ENCODE results near the gene PEX12. TPM values are rescaled to one million over a fixed set of nuclear protein-coding genes. Genes with fewer than 3 reads are reported as not detected.
"Not testable (repeated sequence)": the region's sequence is repeated elsewhere in the genome, so short reads cannot be mapped to it uniquely, and the experiment has no call there.

PEX12 gene
- total RNA-seq (2014; rRNA removed; shearing (Covaris generic)) = 11.1 and 13.7 TPM in 2 replicates

DNA sequence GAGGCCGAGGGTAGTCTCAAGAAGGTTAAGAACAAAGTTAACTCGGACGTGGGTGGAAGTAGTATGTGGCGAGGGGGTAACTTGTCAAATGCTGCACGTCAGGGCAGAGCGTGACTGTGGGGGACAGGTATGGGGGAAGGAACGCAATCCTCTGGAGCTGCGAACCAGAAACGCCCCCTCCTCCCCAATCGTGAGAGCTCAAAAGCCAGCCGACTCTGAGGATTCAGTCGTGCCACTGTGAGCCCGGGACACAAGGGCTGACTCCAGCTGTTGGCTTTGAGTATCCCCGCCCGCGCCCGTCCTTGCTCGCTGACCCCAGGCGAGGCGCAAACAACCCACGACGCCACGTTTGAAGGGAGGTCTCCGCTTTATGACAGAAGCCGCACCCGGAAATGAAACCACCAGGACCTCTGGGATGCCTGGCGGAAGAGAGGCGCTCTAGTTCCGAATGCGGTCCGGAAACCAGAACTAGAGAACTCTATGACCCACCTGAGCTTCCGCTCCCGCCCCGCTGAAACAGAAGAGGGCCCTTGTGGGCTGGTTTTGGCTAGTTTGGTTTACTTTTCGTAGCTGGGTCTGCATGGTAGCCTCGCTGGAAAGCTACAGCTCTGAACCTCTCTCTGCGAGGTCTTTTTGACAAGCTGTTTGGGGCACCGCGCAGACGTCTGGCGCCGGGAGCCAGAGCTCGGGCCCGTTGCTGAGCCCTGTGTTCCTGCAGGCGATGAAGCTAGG lies at the start of gene PEX12:
PEX12 (minus strand) TSS at position 375 of the 732 bp plus-strand sequence. CDS start 550 bp downstream, outside the sequence.
- peak; percentile 88 for DNase-seq (ENCODE audit: low spot score)

DNA sequence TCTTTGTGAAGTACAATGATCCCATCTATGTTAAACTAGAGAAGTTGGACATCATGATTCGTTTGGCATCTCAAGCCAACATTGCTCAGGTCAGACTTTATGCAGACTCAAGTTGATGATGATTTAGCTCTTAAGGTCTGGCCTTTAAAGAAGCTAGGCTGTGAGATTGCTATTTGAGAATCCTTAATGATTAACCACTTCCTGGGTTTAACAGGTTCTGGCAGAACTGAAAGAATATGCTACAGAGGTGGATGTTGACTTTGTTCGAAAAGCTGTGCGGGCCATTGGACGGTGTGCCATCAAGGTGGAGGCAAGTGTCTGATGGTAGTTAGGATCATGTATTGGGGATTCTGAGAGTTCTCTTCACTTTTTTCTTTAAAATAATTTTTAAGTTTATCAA lies 49.0 kb upstream of the PEX12 start:
- no peak for DNase-seq (ENCODE audit: low spot score)

DNA sequence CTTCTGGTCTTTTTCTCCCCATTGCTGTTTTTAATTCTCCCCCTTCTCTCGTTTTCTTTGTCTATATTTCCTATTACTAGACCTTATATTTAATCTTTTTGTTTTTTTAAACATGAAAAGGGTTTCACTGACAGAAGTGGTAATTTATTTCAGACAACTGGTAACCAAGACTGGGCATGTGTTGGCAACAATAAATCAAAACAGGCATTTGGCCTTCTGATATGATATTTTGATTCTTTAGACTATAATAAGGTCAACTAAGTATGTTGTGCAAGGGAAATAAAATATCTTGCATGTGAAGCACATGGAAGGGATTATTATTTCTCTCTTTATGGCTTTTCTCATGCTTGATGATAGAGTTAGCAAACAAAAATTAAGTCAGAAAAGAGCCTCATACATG lies 43.4 kb upstream of the PEX12 start:
- DNase-seq (ENCODE audit: low spot score) = no peak

DNA sequence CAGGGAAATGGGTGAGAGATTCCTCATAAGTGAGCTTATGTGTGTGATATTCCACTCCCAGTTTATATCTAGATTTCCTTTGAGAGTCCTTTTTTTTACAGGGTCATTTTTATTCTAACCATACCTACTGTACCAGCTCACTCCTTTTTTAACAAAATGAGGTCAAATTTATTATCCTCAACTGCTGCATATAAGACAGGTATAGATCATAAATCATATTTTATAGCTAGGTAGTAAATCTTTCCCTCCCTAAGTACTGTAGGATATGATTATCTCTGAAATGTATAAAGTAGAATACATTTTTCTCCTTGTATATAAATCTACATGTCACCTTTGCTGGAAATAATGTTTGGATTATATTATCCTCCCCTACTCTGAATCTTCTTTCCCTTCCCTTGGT lies 40.3 kb upstream of the PEX12 start:
- no peak for DNase-seq (ENCODE audit: low spot score)

DNA sequence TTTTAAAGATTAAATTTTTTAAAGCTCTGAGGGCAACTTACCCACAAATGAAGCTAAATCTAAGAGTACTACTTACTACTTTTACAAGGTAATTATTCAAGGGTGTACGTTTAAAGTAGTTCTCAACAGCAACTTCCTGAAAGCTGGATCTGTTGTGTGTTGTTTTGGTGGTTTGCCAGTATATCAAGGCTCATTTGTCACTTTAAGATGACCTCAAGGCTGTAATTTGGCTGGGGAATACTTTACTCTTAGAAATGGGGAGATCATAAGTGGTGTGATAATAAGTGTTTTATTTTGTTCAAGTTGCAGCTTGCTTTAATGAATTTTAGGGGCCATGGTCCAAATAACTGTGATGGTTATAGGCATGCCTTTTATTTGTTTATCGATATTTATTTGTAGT lies 39.1 kb upstream of the PEX12 start:
- no peak for DNase-seq (ENCODE audit: low spot score)

DNA sequence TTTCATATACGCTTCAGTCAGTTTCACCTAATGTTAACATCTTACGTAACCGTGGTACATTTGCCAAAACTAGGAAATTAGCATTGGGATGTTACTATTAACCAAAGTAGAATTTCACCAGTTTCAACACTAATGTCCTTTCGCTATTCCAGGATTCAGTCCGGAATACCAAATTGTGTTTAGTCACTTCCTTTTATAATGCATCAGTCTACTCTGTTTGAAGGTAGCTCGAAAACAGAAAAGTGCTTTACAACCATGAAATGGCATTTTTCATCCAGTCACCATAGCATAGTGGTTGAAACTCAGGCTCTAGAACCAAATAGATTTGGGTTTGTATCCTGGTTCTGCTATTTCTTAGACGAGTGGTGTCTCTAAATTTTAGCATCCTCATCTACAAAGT lies 38.2 kb upstream of the PEX12 start:
- no peak for DNase-seq (ENCODE audit: low spot score)

DNA sequence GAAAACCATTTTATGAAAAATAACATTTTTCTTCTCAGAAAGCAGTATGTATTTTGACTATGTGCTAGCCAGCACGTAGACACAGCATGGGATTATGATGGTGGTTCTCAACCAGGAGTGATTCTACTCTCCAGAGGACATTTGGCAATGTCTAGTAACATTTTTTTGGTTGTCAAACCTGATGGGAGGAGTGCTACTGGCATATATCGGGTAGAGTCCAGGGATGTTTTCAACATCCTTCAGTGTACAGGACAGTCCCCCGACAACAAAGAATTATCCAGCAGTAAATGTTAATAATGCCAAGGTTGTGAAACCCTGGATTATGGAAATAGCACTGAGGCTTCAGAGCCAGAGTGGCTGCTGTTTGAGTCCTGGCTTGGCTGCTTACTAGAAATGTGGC lies 36.4 kb upstream of the PEX12 start:
- DNase-seq (ENCODE audit: low spot score) = no peak

DNA sequence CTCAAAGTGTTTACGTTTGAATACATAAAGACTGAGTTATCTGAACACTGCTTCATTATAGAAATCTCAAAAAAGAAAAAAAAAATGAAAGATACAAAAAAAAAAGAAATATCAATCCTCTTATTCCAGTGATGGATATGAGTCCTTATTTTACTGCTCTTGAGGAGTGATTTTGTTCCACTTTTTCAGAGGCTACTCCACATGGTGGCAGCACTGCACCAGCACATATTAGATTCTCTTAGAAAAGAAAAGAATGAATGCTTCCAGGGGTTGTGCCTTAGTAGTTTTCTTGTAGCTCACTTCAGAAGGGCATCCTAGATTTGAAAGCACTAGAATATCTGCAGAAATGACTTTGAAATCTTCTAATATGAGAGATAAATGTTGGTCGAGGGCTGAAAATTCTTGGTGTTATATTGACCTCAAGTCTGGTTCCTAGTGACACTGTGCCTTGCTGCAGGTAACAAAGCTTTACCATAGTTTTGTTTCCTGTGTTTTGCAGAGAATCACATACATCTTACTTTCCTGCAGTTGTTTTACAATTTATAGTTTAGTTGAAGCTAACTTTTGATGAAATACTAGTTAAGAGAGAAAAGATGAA lies 34.7 kb upstream of the PEX12 start:
- DNase-seq (ENCODE audit: low spot score) = peak; percentile 37

DNA sequence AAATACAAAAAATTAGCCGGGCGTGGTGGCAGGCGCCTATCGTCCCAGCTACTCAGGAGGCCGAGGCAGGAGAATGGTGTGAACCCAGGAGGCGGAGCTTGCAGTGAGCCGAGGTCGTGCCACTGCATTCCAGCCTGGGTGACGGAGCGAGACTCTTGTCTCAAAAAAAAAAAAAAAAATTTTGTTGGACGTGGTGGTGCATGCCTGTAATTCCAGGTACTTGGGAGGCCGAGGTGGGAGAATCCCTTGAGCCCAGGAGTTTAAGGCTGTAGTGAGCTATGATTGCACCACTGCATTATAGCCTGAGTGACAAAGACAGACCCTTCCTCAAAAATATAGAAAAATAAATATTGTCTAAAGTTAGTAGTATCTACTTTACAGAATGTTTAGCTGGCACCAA lies 32.4 kb upstream of the PEX12 start:
- DNase-seq (ENCODE audit: low spot score) = not testable (repeated sequence)

DNA sequence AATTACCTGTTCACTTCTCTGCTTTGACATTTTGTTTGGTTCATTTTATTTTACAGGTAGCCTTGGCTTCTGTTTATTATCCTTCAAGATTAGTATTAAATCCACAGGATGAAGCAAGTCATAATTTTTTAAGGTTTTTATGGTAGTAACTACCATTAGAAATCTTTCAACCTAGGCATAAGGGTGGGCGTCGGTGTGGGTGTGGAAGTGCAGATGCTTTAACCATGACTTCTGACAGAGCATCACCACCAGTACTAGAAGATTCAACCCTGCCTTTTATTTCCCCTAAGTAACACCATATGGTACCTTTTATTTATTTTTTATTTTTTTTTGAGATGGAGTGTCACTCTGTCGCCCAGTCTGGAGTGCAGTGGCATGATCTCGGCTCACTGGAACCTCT lies 31.5 kb upstream of the PEX12 start:
- DNase-seq (ENCODE audit: low spot score) = no peak

DNA sequence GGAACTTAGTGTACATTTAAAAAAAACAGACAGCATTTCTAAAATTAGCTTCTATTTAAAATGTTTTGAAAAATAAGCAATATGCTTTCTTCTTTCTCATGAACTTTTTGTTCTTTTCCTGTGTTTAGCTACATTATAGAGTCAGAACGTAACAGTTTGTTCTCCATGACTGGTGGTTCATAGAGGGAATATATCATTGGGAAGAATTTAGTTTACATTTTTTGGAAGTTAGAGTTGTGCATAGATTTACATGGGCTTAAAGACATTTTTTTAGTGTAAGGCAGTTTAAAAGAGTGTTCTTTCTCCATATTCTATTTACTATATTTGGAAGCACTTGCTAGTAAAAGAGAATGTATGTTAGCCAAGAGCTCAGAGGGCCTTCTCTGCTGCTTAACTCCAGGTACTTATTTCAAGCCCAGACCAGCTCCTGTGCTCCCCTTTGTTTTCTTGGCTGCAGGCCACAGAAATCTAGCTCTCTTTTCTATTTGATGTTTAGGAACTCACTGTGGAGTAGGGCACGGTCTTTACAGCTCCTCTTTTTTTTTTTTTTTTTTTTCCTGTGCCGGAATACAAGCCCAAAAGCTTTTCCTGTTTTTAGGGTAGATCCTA lies 29.0 kb upstream of the PEX12 start:
- DNase-seq (ENCODE audit: low spot score) = no peak

DNA sequence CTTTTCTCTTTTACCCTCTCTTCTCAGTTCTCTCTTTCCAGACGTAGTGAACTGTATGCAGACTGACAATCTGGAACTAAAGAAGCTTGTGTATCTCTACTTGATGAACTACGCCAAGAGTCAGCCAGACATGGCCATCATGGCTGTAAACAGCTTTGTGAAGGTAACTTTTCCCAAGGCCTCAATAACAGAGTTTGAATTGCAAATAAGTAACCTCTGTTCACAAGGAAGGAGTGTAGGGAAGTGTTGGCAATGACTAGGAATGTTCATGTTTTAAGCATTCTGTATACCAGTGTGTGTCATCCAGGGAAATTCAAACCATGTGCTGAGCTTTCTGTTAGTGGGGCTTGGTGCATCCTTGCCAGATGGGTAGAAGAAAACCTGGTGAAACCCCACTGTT lies 27.3 kb upstream of the PEX12 start:
- DNase-seq (ENCODE audit: low spot score) = no peak

DNA sequence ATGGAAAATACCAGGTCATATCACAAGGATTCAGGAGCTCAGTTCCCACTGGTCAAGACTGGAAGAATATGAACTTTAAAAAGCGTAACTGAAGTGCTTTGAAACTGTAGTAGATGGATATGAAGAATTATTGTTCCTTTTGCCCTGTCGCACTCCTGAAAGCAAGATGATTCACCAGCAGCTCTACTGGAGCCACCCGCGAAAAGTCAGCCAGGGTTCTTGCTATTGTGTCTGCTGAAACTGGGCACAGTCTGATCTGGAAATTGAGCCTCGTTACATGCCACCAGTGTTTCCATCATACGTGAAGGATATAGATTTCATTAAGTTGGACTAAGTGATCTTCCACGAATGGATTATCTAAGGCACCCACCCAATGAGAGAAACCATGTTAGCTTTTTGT lies 25.3 kb upstream of the PEX12 start:
- DNase-seq (ENCODE audit: low spot score) = no peak

DNA sequence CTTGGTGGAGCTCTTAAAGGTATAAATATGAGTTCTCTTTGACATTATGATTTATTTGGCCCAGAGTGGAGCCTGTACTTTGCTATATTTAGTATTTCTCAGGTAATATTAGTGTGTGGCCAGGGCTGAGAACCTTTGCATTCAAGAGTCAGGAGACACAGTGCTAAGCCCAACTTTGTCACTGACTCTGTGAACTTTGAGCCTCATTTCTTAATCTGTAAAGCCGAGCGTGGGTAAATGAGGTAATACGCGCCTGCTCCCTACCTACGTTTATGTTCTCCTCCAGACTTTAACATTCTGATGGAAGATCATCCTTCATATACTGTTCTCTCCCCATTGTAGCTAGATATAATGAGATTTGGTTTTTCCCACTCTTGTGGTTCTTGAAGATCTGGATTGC lies 19.2 kb upstream of the PEX12 start:
- DNase-seq (ENCODE audit: low spot score) = no peak

DNA sequence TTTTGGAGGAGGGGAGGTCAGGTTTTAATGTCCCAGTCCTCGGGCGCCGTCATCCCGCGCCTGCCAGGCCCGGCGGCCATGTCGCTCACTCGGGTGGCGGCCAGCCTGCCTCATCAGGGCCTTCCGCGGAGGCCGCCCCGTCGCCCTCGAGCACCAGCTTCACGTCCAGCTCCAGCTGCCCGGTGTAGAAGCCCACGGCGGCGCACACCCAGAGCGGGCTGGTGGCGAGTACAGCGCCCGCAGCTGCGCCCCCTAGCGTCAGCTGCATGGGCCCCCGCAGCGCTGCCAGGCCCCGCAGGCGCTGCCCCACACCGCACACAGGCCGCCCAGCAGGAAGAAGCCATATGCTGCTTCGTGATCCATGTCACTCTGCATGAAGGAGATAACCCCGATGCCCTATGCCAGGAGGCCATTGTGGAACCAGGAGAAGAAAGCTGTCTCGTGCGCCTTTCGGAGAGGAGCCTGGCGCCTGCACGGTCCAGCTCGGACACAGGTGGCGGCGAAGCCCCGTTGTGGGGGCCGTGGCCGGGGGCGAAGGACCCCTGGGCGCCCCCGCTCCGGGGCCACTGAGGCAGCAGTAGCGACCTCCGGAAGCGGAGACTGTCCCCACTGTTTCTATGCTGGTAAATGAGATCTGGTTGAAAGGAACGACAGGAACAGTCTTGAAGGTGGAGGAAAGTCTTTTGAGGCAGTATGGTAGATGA lies 18.3 kb upstream of the PEX12 start:
- no peak for DNase-seq (ENCODE audit: low spot score)

DNA sequence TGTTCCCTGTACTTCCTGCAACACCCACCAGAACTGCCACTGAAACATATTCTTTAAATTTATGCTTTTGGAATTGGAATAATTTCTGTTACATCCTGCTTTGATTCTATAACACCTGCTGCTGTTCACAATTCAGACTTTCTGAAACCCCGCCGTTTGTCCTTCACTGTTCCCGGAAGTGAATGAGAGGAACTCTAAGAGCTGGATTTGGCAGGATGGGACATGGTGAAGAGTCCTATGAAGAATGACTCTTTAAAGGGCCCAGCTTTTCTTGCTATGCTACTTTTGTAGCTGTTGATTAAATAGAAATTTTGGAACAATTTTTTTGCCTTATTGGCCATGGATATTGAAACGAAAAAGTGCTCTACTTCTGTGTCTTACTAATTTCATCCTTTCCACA lies 17.7 kb upstream of the PEX12 start:
- DNase-seq (ENCODE audit: low spot score) = no peak

DNA sequence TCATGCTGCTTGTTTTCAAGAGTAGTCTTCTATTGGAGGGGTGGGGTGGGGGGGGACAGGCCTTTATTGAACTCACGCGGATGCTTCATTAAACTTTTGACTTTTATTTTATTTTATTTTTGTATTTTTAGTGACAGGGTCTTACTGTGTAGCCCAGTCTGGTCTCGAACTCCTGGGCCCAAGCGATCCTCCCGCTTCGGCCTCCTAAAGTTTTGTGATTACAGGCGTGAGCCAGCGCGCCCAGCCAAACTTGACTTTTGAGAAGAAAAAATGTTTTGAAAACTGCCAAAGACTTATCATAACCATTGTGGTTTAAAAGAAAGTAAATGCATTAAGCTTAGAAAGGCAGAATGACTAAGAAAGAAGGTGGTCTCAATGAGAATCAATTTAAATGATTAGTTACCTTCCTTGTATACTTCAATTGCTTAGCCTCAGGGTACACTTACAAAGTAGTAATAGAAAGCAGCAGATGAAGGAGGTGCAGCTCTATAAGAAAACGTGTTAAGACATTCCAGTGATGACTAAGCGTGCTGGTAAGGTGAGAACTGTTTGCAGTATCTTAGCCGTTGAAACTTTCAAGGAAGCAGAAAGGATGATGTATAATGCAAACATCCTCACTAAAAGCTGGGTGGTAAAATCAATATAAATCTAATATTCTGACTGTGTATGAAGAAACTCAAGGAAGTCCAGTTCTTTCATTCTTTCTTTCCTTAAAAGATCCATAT lies 10.0 kb upstream of the PEX12 start:
- peak; percentile 72 for DNase-seq (ENCODE audit: low spot score)

DNA sequence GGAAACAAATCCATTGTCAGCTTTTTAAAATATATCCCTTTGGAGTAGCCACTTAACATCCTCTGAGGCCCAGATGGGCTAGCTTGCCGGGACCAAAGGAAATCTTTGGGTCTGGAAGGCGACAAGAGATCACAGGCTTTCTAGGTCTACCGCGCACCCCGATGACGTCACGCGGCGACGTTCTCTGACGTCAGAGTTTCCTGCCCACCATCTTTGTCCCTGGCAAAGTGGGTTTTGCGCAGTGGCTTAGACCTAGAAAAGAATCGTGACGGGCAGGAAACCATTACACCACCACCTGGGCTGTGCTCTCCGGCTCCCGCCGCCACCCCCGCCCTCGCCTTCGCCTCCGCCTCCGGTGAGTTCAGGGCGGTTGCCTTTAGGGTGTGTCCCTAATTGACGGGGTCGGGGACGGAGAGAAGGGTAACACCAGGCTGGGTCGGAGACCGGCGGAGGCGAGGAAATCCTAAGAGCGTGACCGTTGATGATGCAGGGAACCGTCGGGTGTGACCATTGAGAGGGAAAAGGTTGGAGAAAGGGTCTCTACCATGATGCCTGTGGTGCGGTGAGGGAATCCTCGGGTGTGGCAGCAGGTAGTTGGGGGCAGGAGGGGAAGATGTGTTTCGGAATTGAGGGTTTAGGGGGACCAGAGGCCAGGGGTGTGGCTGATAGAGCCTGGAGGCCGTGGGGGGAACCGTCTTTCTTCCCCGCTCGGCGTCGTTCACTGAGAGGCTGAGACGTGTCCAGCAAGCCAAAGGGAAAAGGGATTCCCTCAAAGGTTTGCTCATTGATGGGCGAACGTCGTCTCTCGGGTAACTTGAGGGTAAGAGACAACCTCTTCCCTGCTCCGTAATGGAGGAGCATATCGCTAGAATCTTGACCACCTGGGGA lies 8.9 kb upstream of the PEX12 start, which contains the start of gene AP2B1:
AP2B1 (plus strand) TSS at position 249 of the 888 bp plus-strand sequence. CDS start 6,709 bp downstream, outside the sequence.
- peak; percentile 95 for DNase-seq (ENCODE audit: low spot score)

DNA sequence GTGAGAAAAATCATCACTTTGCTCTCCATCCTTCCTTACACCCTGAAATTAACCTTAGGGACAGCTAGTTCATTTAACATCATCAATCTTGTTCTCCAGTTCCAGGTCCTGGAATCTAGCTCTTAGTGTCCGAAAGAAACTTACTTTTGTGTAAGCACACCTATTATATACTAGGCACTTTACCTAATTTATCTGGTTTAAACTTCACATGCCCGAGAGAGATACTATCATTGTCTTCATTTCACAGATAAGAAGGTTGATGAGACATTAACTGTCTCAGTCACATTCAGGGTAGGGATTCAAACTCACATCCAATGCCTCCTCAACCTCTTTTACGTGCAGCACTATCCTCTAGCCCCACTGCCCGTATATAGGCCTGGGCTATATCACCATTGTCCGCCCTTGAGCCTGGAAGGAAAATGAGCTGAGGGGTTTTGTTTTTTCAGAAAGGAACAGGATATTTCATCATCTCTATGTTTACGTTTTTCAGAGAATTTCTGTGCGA lies 8.2 kb upstream of the PEX12 start:
- DNase-seq (ENCODE audit: low spot score) = no peak

DNA sequence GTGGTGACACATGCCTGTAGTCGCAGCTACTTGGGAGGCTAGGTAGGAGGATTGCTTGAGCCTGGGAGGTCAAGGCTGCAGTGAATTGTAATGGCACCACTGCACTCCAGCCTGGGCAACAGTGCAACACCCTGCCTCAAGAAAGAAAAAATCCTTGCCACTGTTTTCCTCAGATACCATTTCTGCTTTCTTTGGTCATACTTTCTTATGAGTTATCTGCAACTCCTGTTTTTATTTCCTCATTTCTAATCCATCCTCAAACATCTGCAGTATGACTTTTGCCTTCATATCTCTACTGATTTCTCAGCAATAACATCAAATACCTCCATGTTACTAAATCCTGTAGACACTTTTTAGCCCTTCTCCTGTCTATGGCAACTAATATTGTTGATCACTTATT lies 5.7 kb upstream of the PEX12 start:
- no peak for DNase-seq (ENCODE audit: low spot score)
